Ramos (cell line): Measurements from ENCODE around the gene TNXB.
"Not testable (repeated sequence)": the region's sequence is repeated elsewhere in the genome, so short reads cannot be mapped to it uniquely, and the experiment has no call there.

ENCODE experiments used
- in situ Hi-C: fragments of 300-500 bp; cut with MboI; formaldehyde crosslinking; loops from one replicate; pipeline ENCODE4 v1.14.3; 2022; ENCODE audit warnings: low sequenced_read_pairs; ENCODE audit not compliant: unreplicated experiment

Gene TNXB

DNA sequence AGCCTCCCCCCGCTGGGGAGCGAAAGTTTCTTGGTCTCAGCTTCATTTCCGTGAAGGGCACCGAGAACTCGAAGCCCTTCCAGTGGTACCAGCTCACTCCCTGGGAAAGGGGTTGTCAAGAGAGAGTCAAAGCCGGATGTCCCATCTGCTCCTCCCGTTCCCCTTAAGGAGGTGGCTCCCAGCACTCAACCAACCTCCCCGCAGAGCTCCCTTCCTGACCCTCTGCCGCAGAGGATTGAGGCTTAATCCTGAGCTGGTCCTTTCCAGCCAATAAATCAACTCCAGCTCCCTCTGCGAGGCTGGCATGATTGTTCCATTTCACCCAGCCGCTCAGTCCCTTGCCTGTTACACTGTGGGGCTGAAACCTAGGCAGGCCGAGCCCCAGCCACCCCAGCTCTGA is 100.5 kb downstream of the TNXB start:
- in situ Hi-C loops: not testable (repeated sequence)

DNA sequence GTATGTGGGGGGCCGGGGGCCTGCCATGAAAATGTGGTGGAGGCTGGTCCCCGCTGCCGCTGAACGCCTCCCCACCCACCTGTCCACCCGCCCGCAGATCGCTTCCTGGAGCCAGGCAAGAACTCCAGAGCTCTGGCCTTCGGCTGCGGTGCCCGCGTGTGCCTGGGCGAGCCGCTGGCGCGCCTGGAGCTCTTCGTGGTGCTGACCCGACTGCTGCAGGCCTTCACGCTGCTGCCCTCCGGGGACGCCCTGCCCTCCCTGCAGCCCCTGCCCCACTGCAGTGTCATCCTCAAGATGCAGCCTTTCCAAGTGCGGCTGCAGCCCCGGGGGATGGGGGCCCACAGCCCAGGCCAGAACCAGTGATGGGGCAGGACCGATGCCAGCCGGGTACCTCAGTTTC is 101.1 kb downstream of the TNXB start:
- in situ Hi-C loops: not testable (repeated sequence)

DNA sequence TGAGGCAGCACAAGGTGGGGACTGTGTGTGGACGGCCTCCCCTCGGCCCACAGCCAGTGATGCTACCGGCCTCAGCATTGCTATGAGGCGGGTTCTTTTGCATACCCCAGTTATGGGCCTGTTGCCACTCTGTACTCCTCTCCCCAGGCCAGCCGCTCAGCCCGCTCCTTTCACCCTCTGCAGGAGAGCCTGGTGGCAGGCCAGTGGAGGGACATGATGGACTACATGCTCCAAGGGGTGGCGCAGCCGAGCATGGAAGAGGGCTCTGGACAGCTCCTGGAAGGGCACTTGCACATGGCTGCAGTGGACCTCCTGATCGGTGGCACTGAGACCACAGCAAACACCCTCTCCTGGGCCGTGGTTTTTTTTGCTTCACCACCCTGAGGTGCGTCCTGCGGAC is 102.1 kb downstream of the TNXB start:
- in situ Hi-C loops: not testable (repeated sequence)

DNA sequence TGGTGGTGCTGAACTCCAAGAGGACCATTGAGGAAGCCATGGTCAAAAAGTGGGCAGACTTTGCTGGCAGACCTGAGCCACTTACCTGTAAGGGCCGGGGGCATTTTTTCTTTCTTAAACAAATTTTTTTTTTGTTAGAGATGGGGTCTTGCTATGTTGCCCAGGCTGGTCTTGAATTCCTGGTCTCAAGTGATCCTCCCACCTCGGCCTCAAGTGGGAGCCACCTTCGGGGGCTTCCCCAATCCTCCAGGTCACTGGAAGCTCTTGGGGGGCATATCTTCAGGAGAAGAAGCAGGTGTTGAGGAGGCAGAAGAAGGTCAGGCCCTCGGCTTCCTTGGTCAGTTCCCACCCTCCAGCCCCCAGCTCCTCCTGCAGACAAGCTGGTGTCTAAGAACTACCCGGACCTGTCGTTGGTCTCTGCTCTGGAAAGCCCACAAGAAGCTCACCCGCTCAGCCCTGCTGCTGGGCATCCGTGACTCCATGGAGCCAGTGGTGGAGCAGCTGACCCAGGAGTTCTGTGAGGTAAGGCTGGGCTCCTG is 103.1 kb downstream of the TNXB start:
- in situ Hi-C loops: not testable (repeated sequence)

DNA sequence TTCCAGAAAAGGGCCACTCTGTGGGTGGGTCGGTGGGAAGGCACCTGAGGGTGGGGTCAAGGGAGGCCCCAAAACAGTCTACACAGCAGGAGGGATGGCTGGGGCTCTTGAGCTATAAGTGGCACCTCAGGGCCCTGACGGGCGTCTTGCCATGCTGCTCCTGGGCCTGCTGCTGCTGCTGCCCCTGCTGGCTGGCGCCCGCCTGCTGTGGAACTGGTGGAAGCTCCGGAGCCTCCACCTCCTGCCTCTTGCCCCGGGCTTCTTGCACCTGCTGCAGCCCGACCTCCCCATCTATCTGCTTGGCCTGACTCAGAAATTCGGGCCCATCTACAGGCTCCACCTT is 103.6 kb downstream of the TNXB start:
- in situ Hi-C loops: not testable (repeated sequence)

DNA sequence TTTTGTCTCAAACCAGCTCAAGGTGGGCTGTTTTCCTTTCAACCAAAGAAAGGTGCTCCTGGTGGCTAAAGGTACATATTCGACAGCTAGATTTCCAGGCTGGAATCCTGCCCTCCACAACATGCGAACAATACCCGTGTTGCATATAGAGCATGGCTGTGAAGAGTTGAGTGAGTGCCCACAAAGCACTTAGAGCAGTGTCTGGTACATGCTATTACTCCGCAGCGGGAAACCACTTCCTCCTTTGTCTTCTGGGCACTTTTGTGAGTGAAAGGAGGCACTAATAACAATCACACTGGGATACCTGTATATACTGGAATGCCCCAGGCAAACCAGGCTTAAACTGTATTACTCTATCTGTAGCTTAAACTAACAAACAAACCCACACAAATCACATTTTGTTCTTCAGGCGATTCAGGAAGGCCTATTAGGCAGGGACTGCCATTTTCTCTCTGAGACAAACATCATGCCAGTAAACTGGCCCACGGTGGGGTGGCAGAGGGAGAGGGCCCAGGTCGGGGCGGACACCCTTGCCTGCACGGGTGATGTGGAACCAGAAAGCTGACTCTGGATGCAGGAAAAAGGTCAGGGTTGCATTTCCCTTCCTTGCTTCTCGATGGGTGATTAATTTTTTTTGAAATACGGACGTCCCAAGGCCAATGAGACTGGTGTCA is 104.1 kb downstream of the TNXB start:
- in situ Hi-C loops: not testable (repeated sequence)

DNA sequence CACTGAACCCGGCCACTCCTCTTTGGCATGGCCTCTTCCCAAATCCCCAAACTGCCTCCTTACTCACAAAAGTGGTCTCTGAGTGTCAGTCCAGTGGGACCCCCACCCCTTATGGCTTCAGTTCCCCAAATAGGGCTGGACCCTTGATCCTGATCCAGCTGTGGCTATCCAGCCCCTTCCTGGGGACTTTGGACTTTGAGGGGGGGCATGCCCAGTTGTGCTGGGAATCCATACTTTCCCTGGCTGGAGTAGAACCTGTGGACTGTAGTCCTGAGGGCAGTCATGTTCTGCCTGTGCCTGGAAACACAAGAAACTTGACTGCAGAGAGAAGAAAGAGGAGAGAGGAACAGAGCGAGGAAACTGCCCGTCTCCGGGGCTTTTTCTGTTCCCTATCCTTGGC is 104.7 kb downstream of the TNXB start:
- in situ Hi-C loops: not testable (repeated sequence)

DNA sequence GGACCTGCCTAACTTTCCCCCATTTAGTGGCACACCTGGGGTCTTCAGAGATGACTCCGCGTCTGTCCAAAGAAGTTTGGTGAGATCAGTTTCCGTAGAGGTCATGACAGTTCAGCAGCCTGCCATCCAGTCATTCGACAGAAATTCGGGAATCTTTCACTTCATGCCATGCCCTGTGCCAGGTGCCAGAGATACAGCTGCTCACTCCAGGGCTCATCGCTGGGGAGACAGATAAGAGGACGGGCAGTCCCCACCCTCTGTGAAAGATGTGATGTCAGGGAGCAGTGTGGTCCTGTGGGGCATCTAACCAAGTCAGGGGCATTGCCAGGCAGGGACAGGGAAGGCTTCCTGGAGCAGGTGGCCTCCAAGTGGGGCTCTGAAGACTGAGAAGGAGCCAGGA is 105.8 kb downstream of the TNXB start:
- in situ Hi-C loops: not testable (repeated sequence)

DNA sequence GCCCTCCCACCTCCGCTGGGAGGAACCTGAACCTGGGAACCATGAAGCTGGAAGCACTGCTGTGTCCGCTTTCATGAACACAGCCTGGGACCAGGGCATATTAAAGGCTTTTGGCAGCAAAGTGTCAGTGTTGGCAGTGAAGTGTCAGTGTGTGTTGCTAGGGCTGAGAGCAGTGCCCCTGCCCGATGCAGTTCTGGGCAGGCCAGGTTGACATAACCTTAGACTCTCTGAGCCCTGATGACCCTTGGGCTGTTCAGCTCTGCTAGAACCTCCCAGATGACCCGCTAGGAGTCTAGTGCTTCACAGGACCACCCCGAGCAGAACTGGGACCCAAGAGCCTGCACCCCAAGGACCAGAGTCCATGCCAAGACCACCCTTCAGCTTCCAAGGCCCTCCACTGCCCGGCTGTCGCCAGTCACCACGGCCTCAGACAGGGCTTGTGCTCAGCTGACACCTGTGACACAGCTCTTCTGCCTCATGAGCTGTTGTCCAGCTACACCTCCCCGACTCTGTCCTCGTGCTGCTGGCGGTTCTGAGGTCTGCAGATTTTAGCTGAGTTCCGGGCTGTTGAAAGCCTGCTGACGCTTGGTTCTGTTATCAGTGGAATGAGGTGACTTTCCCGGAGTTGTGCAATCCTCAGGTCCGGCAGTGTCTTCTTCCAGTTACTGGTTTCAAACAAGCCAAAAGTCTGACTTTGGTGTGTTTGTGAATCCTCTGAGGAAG is 106.4 kb downstream of the TNXB start:
- in situ Hi-C loops: not testable (repeated sequence)

DNA sequence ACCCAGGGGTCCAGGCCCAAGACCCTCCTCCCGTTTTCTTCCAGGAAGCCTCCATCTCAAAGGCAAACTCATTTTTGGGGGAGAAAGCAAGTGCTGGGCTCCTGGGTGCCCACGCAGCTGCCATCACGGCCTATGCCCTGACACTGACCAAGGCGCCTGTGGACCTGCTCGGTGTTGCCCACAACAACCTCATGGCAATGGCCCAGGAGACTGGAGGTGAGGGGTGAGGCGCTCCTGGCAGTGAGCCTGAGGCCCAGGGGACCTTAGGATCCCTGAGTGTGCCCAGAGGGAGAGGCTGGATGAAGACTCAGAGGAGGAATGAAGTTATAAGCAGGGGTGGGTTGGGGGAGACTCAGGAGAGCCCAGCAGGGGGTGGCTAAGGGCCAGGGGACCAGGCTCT is 112.8 kb downstream of the TNXB start:
- in situ Hi-C loops: not testable (repeated sequence)

DNA sequence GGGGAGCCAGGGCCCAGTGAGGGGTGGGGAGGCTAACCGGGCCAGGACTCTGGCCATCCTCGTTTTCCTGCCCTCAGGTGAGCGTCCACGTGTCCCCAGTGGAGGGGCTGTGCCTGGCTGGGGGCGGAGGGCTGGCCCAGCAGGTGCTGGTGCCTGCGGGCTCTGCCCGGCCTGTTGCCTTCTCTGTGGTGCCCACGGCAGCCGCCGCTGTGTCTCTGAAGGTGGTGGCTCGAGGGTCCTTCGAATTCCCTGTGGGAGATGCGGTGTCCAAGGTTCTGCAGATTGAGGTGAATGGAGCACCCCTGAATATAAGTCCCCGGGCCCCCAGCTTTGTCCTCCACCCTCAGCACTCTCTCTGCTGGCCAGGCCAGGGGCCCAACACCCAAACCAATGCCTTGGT is 114.7 kb downstream of the TNXB start:
- in situ Hi-C loops: not testable (repeated sequence)
